Measurements from ENCODE around the gene NTM. TPM values are rescaled to one million over a fixed set of nuclear protein-coding genes. Genes with fewer than 3 reads are reported as not detected.

The NTM gene
- total RNA-seq, 1 donor from 2014 or later = not detected

- DNase-seq (no peak), ATAC-seq (ENCODE audit: low read depth) (no peak)
- CTCF ChIA-PET = no interaction called here
- TF ChIP-seq CTCF (IDR thresholded peaks at IDR 0.05) = no peak
- Mint-ChIP-seq H3K9me3 (no peaks in the 10 kb centered on the region), H3K27me3 (no peaks in the 10 kb centered on the region), H3K36me3 (ENCODE audit: low read depth) (no peaks in the 10 kb centered on the region), H3K27ac (no peak overlapping the region), H3K4me3 (no peak overlapping the region), H3K4me1 (no peaks in the 10 kb centered on the region)
- POLR2A ChIA-PET = no interaction called here
- intact Hi-C loops (cut with micrococcal nuclease) = no loop called here
Measured at GRCh38 chr11:131888230-131888855, 517.9 kb downstream of the NTM start.

- ATAC-seq (ENCODE audit: low read depth) = no peak
- no peak for TF ChIP-seq CTCF (IDR thresholded peaks at IDR 0.05)
- Mint-ChIP-seq H3K27me3 (no peaks in the 10 kb centered on the region), H3K9me3 (no peaks in the 10 kb centered on the region), H3K4me1 (no peaks in the 10 kb centered on the region), H3K4me3 (no peak overlapping the region), H3K36me3 (ENCODE audit: low read depth) (no peaks in the 10 kb centered on the region), H3K27ac (no peak overlapping the region)
- DNase-seq = no peak
- POLR2A ChIA-PET = no interaction called here
- CTCF ChIA-PET = no interaction called here
- intact Hi-C loops (cut with micrococcal nuclease) = no loop called here
Measured at GRCh38 chr11:131889146-131889577, 518.7 kb downstream of the NTM start.

- POLR2A ChIA-PET = no interaction called here
- intact Hi-C loops (cut with micrococcal nuclease) = no loop called here
- no peak for TF ChIP-seq CTCF (IDR thresholded peaks at IDR 0.05)
- Mint-ChIP-seq H3K27me3 (no peaks in the 10 kb centered on the region), H3K4me3 (no peak overlapping the region), H3K36me3 (ENCODE audit: low read depth) (no peaks in the 10 kb centered on the region), H3K9me3 (no peaks in the 10 kb centered on the region), H3K4me1 (no peaks in the 10 kb centered on the region), H3K27ac (no peak overlapping the region)
- CTCF ChIA-PET = no interaction called here
- ATAC-seq (ENCODE audit: low read depth) (no peak), DNase-seq (no peak)
Measured at GRCh38 chr11:131889760-131890581, 519.6 kb downstream of the NTM start.

DNA sequence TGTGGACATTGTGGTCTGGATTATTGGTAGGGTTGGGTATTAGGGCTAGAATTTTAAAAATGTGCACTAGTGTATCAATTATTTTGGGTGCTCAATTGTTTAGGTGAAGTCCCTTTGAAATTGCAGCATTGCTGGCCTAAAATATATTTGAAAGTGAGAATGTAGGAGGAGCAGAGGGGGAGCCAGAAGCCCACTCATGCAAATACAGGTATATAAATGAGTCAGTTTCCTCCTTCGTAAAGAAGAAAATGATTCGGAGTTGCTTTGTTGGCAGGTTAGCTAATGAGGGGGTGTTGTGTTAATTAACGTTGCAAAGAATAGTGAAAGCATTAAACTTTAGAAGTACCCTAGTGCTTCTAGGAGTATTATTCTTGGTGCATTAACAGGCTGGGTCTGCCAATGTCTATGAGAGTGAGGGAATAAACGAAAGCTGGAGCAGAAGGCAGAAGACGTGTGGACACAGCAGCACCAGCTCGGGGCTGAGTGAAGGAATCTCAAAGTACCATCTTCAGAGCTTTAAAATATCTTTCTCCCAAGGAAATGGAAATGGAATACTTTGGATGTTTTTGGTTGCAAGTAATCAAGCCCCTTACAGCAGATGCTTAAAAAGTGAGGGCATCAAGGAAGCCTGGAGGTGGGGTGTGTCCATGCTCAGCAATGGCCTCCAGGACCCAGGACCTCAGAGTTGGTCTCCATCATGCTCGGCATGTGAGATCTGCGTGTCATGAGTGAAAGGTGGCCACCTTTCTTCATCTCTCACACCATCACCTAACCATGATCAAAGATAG, 522.9 kb downstream of the NTM start:
- Mint-ChIP-seq H3K4me3 (no peak overlapping the region), H3K27ac (no peak overlapping the region), H3K9me3 (no peaks in the 10 kb centered on the region), H3K4me1 (no peaks in the 10 kb centered on the region), H3K36me3 (ENCODE audit: low read depth) (no peaks in the 10 kb centered on the region), H3K27me3 (no peaks in the 10 kb centered on the region)
- intact Hi-C loops (cut with micrococcal nuclease) = no loop called here
- ATAC-seq (ENCODE audit: low read depth) (no peak), DNase-seq (no peak)
- POLR2A ChIA-PET = no interaction called here
- no peak for TF ChIP-seq CTCF (IDR thresholded peaks at IDR 0.05)
- CTCF ChIA-PET = no interaction called here

DNA sequence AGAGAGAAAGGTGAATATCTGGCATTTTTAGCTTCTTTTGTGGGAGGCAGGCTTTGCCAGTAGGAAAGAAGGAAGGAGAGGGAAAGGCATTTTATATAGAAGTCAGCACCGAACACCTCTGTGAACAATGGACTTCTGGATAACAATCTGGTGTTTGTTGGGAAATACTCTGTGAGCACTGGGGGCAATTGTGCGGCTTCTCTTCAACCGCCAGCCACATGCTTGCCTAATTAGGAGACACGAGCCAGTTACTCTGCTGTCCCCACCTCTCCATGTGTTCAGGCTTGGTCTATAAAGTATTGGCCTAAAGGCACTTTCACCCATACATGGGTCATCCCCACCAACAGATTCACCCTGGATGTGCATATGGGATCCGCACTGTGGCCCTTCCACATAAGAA, 523.6 kb downstream of the NTM start:
- Mint-ChIP-seq H3K27me3 (no peaks in the 10 kb centered on the region), H3K27ac (no peak overlapping the region), H3K36me3 (ENCODE audit: low read depth) (no peaks in the 10 kb centered on the region), H3K4me3 (no peak overlapping the region), H3K9me3 (no peaks in the 10 kb centered on the region), H3K4me1 (no peaks in the 10 kb centered on the region)
- ATAC-seq (ENCODE audit: low read depth) = no peak
- ChIA-PET CTCF (no interaction called here), POLR2A (no interaction called here)
- TF ChIP-seq CTCF (IDR thresholded peaks at IDR 0.05) = no peak
- intact Hi-C loops (cut with micrococcal nuclease) = no loop called here
- no peak for DNase-seq
